HCT116 (cell line): ENCODE data around the gene PCDHGB5. TPM values are rescaled to one million over a fixed set of nuclear protein-coding genes. Genes with fewer than 3 reads are reported as not detected.
"Not testable (repeated sequence)": the region's sequence is repeated elsewhere in the genome, so short reads cannot be mapped to it uniquely, and the experiment has no call there.

Source experiments
- ATAC-seq: fragments of 200-7000 bp; cut with Tn5 transposase; 2 replicates; pipeline ENCODE4 v1.9.1; 2020; ENCODE audit warnings: mild to moderate bottlenecking, moderate library complexity
- BruUV-seq: library from RNA; stranded (reverse); fragments of 400-500 nt; replicated peaks from 2 replicates; lab custom pipeline; 2021; lab: Mats Ljungman, UMichigan
- CTCF ChIA-PET: fragments of 300-600 bp; sonication (Branson Sonifier 250); formaldehyde crosslinking; loops from one replicate; lab custom pipeline; 2021; ENCODE audit warnings: antibody characterized with exemption; lab: Charles Lee
- POLR2A ChIA-PET: fragments of 300-600, 350-600 bp; sonication (Branson Sonifier 250); formaldehyde crosslinking; loops from one replicate; lab custom pipeline; 2021; ENCODE audit warnings: antibody characterized with exemption; lab: Charles Lee
- RAD21 ChIA-PET, 2 experiments: fragments of 300-600 bp; sonication (Branson Sonifier 250); formaldehyde crosslinking; loops; one replicate each; lab custom pipeline; 2023; ENCODE audit warnings: low total read pairs in 2 of 2; ENCODE audit not compliant: uncharacterized antibody in 2 of 2, unreplicated experiment in 2 of 2, low non-redundant PET in 1 of 2; lab: Charles Lee
- DNase-seq: peaks from one replicate; pipeline ENCODE4 v3.0.0-alpha.2; 2010; ENCODE audit warnings: low read depth, low spot score
- H2AFZ ChIP-seq: fragments of 200-600 bp; shearing (Covaris generic), sonication (generic); 2 replicates; pipeline ENCODE4 v1.6.1; 2017; ENCODE audit warnings: low read depth, mixed run types, mixed read lengths, antibody characterized with exemption, low read length; ENCODE audit not compliant: poor library complexity, severe bottlenecking
- H3K27ac ChIP-seq: 2 replicates; pipeline ENCODE4 v1.5.1; 2012; ENCODE audit warnings: low read depth, low read length
- H3K27me3 ChIP-seq: fragments of 200-600 bp; sonication (generic); 2 replicates; pipeline ENCODE4 v1.6.1; 2016; ENCODE audit warnings: mixed run types, low read length, mixed read lengths; ENCODE audit not compliant: insufficient read depth
- H3K36me3 ChIP-seq, 2 experiments: fragments of 200-500 bp in 1 of 2; fragments of 200-600 bp in 1 of 2; sonication (Bioruptor generic) in 1 of 2; sonication (generic) in 1 of 2; 2 replicates each; pipeline versions ENCODE4 v1.5.1 to v1.6.1; 2014 to 2016; ENCODE audit warnings: low read length in 2 of 2, inconsistent platforms in 1 of 2, mixed read lengths in 1 of 2, mixed run types in 1 of 2; ENCODE audit not compliant: insufficient read depth in 2 of 2, control insufficient read depth in 1 of 2
- H3K4me1 ChIP-seq, 2 experiments: fragments of 200-600 bp in 1 of 2; sonication (generic) in 1 of 2; 2 replicates each; pipeline versions ENCODE4 v1.5.1 to v1.6.1; 2012 to 2017; ENCODE audit warnings: low read length in 2 of 2, inconsistent platforms in 1 of 2, mild to moderate bottlenecking in 1 of 2, mixed read lengths in 1 of 2, mixed run types in 1 of 2, moderate library complexity in 1 of 2; ENCODE audit not compliant: insufficient read depth in 2 of 2, control insufficient read depth in 1 of 2
- H3K4me2 ChIP-seq: fragments of 200-600 bp; sonication (generic); 2 replicates; pipeline ENCODE4 v1.6.1; 2017; ENCODE audit warnings: mixed run types, low read length, mixed read lengths
- H3K4me3 ChIP-seq, 2 experiments: fragments of 200-600 bp in 1 of 2; sonication (generic) in 1 of 2; replicated peaks in 1 of 2; 2 replicates each; pipeline ENCODE4 v1.5.1; 2011 to 2016; ENCODE audit warnings: low read length in 2 of 2, control low read depth in 1 of 2, low read depth in 1 of 2, mild to moderate bottlenecking in 1 of 2, mixed read lengths in 1 of 2, mixed run types in 1 of 2
- H3K79me2 ChIP-seq: fragments of 200-600 bp; sonication (generic); 2 replicates; pipeline ENCODE4 v1.6.1; 2017; ENCODE audit warnings: mild to moderate bottlenecking, mixed run types, low read length, moderate library complexity, mixed read lengths; ENCODE audit not compliant: insufficient read depth
- H3K9ac ChIP-seq: fragments of 200-600 bp; sonication (generic); 2 replicates; pipeline ENCODE4 v1.6.1; 2016; ENCODE audit warnings: low read length, mixed read lengths
- H3K9me2 ChIP-seq: fragments of 200-600 bp; sonication (generic), shearing (Covaris generic); 2 replicates; pipeline ENCODE4 v1.6.1; 2017; ENCODE audit warnings: mixed run types, mild to moderate bottlenecking, moderate library complexity; ENCODE audit not compliant: insufficient read depth
- H3K9me3 ChIP-seq, 2 experiments: fragments of 200-500 bp in 1 of 2; fragments of 200-600 bp in 1 of 2; sonication (Bioruptor generic) in 1 of 2; sonication (generic) in 1 of 2; 2 replicates each; pipeline ENCODE4 v1.6.1; 2014 to 2017; ENCODE audit warnings: low read length in 2 of 2, mixed read lengths in 2 of 2, inconsistent platforms in 1 of 2, low read depth in 1 of 2, mild to moderate bottlenecking in 1 of 2, mixed run types in 1 of 2, moderate library complexity in 1 of 2; ENCODE audit not compliant: control insufficient read depth in 1 of 2, insufficient read depth in 1 of 2
- H4K20me1 ChIP-seq: fragments of 200-600 bp; sonication (generic), shearing (Covaris generic); 2 replicates; pipeline ENCODE4 v1.6.1; 2017; ENCODE audit warnings: mixed run types, mild to moderate bottlenecking, moderate library complexity; ENCODE audit not compliant: insufficient read depth
- CTCF ChIP-seq, 3 experiments: fragments of 200-600 bp in 1 of 3; sonication (generic) in 1 of 3; IDR thresholded peaks in 2 of 3; conservative IDR thresholded peaks in 1 of 3; 2 replicates each; pipeline ENCODE4 v1.5.1; 2012 to 2017; ENCODE audit warnings: low read depth in 2 of 3, low read length in 2 of 3, antibody characterized with exemption in 1 of 3, borderline replicate concordance in 1 of 3, control low read depth in 1 of 3, mild to moderate bottlenecking in 1 of 3, mixed read lengths in 1 of 3, mixed run types in 1 of 3, moderate library complexity in 1 of 3; ENCODE audit not compliant: insufficient read depth in 1 of 3
- EGR1 ChIP-seq: IDR thresholded peaks from 2 replicates; pipeline ENCODE4 v1.6.1; 2012; ENCODE audit warnings: low read depth
- ELF1 ChIP-seq: IDR thresholded peaks from 2 replicates; pipeline ENCODE4 v1.6.1; 2012; ENCODE audit warnings: low read depth, borderline replicate concordance
- FOSL1 ChIP-seq: IDR thresholded peaks from 2 replicates; pipeline ENCODE4 v1.6.1; 2012; ENCODE audit warnings: low read depth
- MAX ChIP-seq: IDR thresholded peaks from 2 replicates; pipeline ENCODE4 v1.6.1; 2012
- POLR2AphosphoS5 ChIP-seq: IDR thresholded peaks from 2 replicates; pipeline ENCODE4 v1.6.1; 2011; ENCODE audit warnings: mild to moderate bottlenecking, low read depth, low read length, moderate library complexity
- RAD21 ChIP-seq: IDR thresholded peaks from 2 replicates; pipeline ENCODE4 v1.6.1; 2012; ENCODE audit warnings: low read depth, mild to moderate bottlenecking
- SIN3A ChIP-seq: IDR thresholded peaks from 2 replicates; pipeline ENCODE4 v1.6.1; 2012; ENCODE audit warnings: low read depth
- SP1 ChIP-seq: IDR thresholded peaks from 2 replicates; pipeline ENCODE4 v1.6.1; 2012; ENCODE audit warnings: low read depth
- SRF ChIP-seq: IDR thresholded peaks from 2 replicates; pipeline ENCODE4 v1.6.1; 2012; ENCODE audit warnings: low read depth
- TCF7L2 ChIP-seq: IDR thresholded peaks from 2 replicates; pipeline ENCODE4 v1.7.0; 2011; ENCODE audit warnings: borderline replicate concordance, inconsistent platforms; ENCODE audit not compliant: insufficient read depth, insufficient read length; ENCODE audit errors: extremely low read depth
- ZFX ChIP-seq: fragments of 450-650 bp; IDR thresholded peaks from 2 replicates; pipeline ENCODE4 v1.6.1; 2017
- ZNF274 ChIP-seq: fragments of 200-500 bp; sonication (Bioruptor generic); IDR thresholded peaks from 2 replicates; pipeline ENCODE4 v1.6.1; 2014; ENCODE audit warnings: mild to moderate bottlenecking, low read depth, low read length, inconsistent platforms
- intact Hi-C: fragments of 100-400 bp; cut with micrococcal nuclease; formaldehyde crosslinking; loops from 2 replicates; pipeline ENCODE4 v1.10.0; 2022
- total RNA-seq: library from RNA; stranded (reverse); gene quantifications from one replicate; pipeline ENCODE4 v1.2.1, GENCODE V29; 2021; ENCODE audit not compliant: unreplicated experiment

Gene PCDHGB5
- total RNA-seq, 1 experiment from 2014 or later, result 0.15 TPM

- DNase-seq (peak; percentile 18), ATAC-seq (peak; percentile 51; the same call in 1 of the 2 replicates)
- H3K4me1 ChIP-seq, H3K9ac ChIP-seq, H3K4me2 ChIP-seq, H2AFZ ChIP-seq, H3K27ac ChIP-seq, H4K20me1 ChIP-seq, intact Hi-C loops, POLR2A ChIA-PET, H3K79me2 ChIP-seq, H3K4me3 ChIP-seq, RAD21 ChIA-PET, H3K36me3 ChIP-seq, H3K9me2 ChIP-seq, H3K27me3 ChIP-seq, BruUV-seq: not testable (repeated sequence)
- TF ChIP-seq RAD21, result peak; percentile 77
- peak; percentile 50 to 80 (median 58); a peak in 5 of 6 replicates for TF ChIP-seq CTCF (IDR thresholded peaks at IDR 0.05 in 2 of 3, conservative IDR thresholded peaks at IDR 0.05 in 1 of 3; ENCODE audit: borderline replicate concordance in 1 of 3, insufficient read depth in 1 of 3, low read depth in 2 of 3, low read length in 2 of 3)
- H3K9me3 ChIP-seq, result peaks cover 4 to 22% of the 10 kb centered on the region in 2 experiments; a peak in 2 of 4 replicates
- CTCF ChIA-PET, result interaction anchor here (1.0 to 1.3 kb wide), 3 partner anchors 107 to 146 kb away, joined by 3 to 4 read pairs (median 3); no protein-coding TSS in a partner anchor
These were observed 19.9 kb downstream of the PCDHGB5 start, which contains the start of gene PCDHGB7 for GRCh38 chr5:141417494-141418172. Gene PCDHGB7, plus strand, starts transcription at chr5:141417677. Its CDS starts 183 bp downstream, at chr5:141417860.

GRCh38 chr5:141419074-141419880 lies 21.5 kb downstream of the PCDHGB5 start:
- ATAC-seq (no peak), DNase-seq (no peak)
- intact Hi-C loops, result no loop called here
- no TSS peak for BruUV-seq
- H4K20me1 ChIP-seq, result no peaks in the 10 kb centered on the region
- no peaks in the 10 kb centered on the region for H3K9me2 ChIP-seq
- no peak overlapping the region for H3K4me3 ChIP-seq
- peaks cover 4 to 22% of the 10 kb centered on the region in 2 experiments; a peak in 2 of 4 replicates for H3K9me3 ChIP-seq
- no peak overlapping the region for H3K27ac ChIP-seq
- H3K27me3 ChIP-seq, result no peaks in the 10 kb centered on the region
- RAD21 ChIA-PET, result no interaction called here
- H3K9ac ChIP-seq, result no peak overlapping the region
- POLR2A ChIA-PET, result no interaction called here
- no peaks in the 10 kb centered on the region for H3K79me2 ChIP-seq
- H3K36me3 ChIP-seq, result no peaks in the 10 kb centered on the region
- H3K4me2 ChIP-seq, result no peak overlapping the region
- H3K4me1 ChIP-seq, result no peaks in the 10 kb centered on the region
- CTCF ChIA-PET, result no interaction called here
- H2AFZ ChIP-seq, result no peak overlapping the region
- TF ChIP-seq POLR2AphosphoS5 (no peak), ZNF274 (no peak), ELF1 (no peak), MAX (no peak), SRF (no peak), EGR1 (no peak), CTCF (IDR thresholded peaks at IDR 0.05 in 2 of 3, conservative IDR thresholded peaks at IDR 0.05 in 1 of 3; ENCODE audit: borderline replicate concordance in 1 of 3, insufficient read depth in 1 of 3, low read depth in 2 of 3, low read length in 2 of 3) (no peak), ZFX (no peak), FOSL1 (no peak), SIN3A (no peak), SP1 (no peak), RAD21 (no peak), TCF7L2 (no peak)
